Measurements from ENCODE around the gene RAI1.

Gene RAI1

DNA sequence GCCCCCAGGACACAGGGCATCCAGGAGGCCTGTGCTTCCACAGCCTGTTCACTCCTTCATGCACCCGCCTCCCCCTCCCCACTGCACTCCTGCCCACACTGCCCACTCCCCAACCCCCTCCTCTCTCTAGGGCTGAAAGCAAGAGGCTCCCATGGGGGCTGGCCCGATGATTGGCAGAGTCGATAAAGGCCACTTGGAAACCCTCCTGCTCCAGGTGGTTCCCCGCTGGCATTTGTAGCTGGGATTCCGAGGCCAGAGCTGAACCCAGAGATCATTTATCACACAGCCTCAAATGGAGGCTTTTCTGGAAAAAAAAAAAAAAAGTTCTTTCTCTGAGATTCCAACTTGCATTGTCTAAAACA lies 81.5 kb downstream of the RAI1 start:
- DNase-seq (ENCODE audit: extremely low read depth in 1 of 2, low read depth in 1 of 2) = no peak

DNA sequence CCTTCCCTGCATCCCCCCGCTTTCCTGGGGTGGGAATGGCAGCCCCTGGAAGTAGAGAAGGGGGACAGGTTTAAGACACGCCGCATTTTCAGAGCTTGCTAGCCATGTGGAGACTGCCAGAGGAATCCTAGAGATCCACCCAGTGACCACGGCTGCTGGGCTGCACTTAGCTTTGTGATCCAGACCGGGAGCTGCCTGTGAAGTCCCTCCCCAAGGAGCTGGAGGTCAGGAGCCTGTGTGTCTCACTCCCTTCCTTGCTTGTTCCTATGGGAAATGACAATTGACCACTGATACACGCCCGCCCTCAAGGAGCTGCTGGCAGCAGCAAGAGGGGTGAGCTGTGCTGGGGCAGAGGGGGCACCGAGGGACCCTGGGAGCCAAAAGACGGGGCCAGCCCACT lies 81.9 kb downstream of the RAI1 start:
- DNase-seq (ENCODE audit: extremely low read depth in 1 of 2, low read depth in 1 of 2) = no peak

DNA sequence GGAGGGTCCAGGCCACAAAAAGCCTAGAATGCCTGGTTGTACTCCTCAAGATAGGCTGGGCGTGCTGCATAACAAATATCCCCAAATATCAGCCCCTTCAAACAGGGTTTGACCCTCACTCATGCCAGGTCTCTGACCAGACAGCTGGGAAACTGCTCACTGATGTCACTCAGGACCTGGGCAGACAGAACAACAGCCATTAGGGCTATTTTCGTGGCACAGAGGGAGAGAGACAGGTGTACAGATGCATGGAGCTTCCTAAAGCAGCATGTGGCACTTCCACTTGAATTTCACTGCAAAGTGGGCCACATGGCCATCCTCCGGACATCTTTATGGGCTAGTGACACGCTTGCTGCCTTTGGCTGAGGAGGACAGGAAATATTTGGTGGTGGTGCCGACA lies 82.5 kb downstream of the RAI1 start:
- DNase-seq (ENCODE audit: extremely low read depth in 1 of 2, low read depth in 1 of 2) = no peak

DNA sequence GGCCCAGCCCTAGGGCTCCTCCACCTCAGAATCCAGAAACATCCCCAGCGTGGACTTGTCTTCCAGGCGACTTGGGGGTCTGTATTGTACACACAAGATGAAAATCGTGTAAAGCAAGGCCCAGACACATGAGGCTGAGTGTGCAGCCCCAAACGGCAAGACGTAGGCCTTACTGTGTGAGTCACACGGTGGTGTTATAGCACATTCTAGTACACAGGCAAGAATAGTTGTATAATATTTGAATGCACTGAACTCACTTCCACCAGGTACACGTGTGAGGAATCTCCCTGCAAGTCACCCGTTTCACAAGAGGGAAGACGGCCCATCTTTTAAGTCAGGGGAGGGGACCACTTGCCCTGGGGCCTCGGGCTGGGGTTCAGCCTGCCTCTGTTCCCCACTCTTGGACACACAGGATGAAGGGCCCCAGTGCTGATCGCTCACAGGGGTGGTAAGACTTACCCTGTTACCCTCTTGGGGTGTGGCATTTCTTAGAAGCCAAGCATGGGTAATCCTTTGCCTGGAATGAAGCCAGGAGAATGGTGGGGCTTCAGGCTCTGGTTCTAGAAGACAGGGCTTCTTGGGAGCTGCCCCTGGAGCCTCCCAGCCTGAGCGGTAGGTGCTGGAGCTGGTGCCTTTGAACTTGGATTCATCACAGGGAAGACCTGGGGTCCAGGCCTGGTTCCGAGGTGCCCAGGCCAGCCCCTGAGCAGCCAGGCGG lies 84.3 kb downstream of the RAI1 start:
- no peak for DNase-seq (ENCODE audit: extremely low read depth in 1 of 2, low read depth in 1 of 2)

DNA sequence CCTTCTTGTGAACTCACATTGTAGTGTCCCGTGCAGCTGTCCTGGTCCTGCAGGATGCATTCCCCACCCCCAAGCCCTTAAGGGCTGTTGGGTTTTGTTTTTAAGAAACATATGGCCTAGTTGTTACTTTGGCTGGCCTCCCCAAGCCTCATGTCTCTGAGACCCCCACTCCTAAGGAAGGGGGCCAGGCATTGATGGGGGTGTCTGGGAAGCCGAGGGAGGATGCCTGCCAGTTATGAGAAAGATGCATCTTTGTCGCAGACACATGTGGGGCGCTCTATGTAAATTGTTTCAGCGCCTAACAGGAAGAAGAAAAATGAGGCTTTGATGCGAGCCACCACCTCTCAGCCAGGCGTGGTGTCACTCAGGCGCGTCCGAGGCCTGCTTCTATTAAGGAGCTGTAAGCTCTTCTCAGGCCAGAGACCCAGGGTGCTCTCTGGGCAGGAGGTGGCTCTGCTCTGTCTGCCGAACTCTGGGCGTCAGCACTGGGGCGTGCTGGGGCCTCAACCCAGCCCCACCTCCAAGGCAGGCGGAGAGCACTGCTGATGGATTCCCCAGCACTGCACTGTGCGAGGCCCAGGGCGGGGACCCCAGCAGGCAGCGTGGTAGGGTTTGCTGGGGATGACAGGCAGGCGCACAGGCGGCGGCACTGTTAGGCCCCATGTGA lies 85.0 kb downstream of the RAI1 start:
- DNase-seq (ENCODE audit: extremely low read depth in 1 of 2, low read depth in 1 of 2) = no peak

DNA sequence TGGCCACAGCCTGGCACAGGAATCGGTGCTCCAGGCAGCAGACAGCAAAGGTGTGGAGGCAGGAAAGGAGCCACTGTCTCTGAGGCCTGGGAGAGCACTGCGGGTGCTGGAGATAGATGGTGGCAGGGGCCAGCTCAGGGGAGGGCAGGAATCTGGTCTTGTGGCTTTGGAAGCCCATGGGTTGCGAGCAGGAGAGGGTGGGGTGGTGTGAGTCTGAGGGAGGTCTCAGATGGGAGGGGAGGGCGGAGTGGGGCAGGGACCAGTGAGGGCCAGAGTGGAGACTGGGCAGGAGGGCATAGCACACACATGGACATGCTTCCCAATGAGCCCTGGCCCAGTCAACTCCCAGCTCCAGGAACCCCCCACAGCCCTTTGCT lies 85.5 kb downstream of the RAI1 start:
- DNase-seq (ENCODE audit: extremely low read depth in 1 of 2, low read depth in 1 of 2) = no peak

DNA sequence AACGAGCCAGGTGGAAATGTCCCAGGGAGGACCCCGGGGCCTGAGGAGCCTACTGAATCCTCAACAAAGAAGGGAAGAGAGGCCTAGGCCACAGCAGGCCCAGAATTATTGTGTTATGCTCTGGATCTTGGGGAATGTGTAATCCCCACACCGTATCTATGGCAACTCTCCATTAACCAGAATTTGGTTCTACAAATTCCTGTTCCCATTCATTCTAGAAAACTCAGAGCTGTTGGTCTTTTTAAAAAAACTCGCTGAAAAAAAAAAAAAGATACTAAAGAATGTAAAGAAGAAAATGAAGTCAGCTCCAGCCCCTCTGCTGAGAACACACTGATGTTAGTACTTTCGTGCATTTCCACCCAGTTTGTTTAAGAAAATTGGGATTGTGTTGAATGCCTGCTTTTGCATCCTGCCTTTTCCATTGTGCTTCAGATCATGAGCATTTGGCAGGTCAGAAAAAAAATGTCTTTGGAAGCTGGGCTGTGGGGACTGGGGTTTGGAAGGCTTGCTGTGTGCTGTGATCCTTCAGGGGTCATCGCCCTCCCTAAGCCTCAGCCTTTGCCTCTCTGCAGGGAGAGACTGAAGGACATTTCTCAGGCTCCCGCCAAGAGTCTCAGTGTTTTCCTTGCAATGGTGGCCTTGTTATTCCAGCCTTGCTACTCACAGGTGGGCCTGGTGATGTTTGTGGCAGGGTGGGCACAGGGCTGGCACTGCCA lies 86.1 kb downstream of the RAI1 start:
- no peak for DNase-seq (ENCODE audit: extremely low read depth in 1 of 2, low read depth in 1 of 2)

DNA sequence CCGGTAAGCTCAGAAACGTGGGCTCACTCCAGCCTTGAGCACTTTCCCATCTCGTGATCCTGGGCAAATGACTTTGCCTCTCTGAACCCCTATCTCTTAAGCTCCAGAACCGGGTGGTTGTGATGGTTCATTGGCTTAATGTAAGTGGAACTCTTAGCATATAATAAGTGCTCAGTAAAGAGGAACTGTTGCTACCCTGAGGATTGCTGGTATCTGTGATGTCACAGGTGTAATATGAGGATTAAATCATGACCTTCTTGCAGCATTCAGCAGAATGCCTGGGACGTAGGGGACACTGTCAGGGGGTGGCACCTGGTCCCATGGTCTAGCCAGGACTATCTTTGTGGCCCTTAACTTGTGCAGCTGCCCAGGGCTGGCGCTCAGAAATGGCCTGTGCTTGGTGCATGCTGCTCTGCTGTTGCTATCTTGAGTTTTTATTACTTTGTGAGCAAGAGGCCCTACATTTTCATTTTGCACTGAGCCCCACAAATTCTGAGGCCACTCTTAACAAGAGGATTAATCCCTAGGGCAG lies 86.7 kb downstream of the RAI1 start:
- DNase-seq (ENCODE audit: extremely low read depth in 1 of 2, low read depth in 1 of 2) = no peak

DNA sequence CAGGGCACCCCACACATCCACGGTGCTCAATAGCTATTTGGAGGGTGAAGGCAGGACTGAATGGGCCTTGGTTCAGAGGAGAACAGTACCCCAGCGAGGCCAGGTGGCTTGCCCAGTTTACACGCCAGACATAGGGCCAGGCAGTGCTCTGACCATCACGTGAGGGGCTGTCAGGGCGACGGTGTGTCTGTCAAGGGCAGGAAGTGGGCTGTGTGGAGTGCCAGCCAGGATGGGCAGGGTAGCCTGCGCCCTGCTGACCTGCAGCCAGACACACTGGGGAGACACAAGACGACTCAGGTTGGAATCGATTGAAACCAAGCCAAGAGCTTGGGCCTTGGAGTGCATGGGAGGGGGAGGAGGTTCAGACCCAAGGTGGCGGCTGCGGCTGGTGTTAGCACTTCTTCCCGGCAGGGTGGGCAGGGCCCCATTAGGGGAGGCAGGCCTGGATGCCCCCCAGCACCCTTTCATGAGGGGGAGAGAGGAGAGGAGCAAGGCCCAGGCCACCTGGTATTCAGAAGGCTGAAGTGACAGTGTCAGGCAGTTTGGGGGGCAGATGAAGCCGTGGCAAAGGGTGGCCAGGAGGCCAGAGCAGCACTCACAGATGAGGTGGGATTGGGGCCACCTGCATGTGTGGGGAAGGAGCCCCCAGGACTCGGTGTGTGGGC lies 87.3 kb downstream of the RAI1 start:
- DNase-seq (ENCODE audit: extremely low read depth in 1 of 2, low read depth in 1 of 2) = no peak

DNA sequence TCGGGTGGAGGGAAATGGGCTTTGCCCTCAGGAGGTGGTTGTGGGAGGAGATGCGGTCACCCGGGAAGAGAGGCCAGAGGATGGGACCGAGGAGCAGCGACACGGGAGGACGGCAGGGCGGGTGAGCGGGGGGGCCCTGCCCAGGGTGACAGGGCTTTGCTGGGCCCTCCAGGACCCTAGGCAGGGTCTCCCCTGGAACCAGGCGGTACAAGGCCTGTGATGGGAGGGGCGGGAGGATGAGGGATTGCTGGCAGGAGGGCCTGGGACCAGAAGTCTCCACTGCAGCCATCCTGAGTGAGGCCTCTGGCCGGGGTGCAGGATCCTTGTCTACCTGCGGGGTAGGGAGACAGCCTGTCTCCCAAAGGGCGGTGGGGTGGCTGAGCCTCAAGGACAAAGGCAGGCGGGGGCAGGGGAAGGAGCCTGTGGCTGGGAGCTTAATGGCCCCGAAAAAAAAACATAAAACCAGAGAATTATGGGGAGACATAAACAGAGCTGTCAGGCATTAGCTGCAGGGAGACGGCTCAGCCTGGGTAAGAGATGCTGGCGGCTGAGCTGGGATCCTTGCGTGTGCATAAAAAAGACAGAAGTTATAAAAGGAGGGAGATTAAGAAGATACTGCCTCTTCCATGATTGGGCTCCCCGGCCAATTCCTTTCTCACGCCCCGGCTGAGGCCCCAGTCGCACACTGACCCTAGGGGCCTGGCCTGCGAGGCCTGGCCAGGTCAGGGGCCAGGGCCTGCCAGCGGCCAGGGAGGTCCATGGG lies 88.8 kb downstream of the RAI1 start:
- DNase-seq (ENCODE audit: extremely low read depth in 1 of 2, low read depth in 1 of 2) = no peak

DNA sequence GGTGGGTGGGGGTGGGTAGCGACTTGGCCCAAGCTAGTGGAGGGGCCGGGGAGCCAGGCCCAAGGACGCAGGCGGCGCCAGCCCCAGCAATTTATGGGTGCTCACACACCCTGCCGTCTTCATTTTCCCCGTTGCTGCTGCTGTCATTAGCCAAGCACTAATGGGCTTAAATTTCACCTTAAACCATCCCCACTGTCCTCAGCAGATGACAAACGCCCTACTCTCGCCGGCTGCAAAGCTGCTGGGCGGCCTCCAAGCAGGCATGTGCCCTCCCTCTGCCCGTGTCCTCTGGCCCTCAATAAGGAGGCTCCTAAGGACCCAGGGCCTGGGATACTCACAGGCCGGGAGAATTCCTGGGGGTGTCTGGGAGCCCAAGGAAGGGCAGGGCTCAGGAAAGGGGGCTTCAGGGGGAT lies 89.4 kb downstream of the RAI1 start:
- DNase-seq (ENCODE audit: extremely low read depth in 1 of 2, low read depth in 1 of 2) = no peak

DNA sequence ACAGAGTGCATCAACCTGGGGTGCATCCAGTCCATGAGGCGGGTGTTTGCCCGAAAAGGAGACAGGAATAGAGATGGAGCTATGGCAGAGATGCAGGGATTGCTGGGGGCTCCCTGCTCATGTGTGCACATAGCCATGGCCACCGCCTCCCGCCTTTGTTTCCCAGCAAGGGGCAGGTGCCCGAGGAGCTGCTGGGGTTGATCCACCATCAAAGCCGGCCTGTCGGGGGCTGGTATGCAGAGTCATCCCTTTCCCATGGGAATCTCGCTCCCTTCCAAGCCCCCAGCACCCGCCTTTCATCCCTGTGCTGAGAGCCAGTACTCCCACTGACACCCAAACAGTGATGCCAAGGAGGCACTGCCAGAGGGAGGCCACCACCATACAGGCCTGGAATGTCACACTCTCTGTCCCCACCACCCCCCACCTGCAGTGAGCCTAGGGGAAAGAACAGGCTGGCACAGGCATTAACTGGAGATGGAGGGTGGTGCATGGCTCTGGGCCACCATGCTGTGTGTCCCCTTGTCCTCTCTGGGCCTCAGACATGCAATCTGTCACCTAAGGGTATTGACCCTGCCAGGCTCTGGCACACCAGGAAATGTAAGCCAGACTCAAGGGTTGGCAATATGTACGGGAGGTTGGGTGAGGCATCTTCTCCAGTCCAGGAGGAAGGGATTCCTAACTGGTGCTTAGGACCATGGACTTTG lies 90.4 kb downstream of the RAI1 start:
- DNase-seq (ENCODE audit: extremely low read depth in 1 of 2, low read depth in 1 of 2) = no peak

DNA sequence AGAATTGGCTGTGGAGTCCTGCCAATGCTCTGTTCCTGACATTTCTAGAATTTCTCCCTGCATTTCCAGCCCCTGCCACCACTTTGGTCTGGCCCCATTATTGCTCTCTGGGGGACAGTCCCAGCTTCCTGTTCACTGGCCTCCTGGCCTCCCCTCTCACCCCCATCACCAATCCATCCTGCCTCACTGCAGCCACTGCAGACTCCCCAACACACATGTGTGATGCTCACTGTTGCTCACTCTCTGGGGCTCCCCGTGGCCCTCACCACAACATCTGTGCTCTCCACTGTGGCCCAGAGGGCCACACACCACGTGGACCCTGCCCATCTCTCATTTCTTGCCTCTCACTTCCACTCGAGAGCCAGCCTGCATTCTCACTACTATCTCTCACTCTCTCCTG lies 91.0 kb downstream of the RAI1 start:
- DNase-seq (ENCODE audit: extremely low read depth in 1 of 2, low read depth in 1 of 2) = no peak

DNA sequence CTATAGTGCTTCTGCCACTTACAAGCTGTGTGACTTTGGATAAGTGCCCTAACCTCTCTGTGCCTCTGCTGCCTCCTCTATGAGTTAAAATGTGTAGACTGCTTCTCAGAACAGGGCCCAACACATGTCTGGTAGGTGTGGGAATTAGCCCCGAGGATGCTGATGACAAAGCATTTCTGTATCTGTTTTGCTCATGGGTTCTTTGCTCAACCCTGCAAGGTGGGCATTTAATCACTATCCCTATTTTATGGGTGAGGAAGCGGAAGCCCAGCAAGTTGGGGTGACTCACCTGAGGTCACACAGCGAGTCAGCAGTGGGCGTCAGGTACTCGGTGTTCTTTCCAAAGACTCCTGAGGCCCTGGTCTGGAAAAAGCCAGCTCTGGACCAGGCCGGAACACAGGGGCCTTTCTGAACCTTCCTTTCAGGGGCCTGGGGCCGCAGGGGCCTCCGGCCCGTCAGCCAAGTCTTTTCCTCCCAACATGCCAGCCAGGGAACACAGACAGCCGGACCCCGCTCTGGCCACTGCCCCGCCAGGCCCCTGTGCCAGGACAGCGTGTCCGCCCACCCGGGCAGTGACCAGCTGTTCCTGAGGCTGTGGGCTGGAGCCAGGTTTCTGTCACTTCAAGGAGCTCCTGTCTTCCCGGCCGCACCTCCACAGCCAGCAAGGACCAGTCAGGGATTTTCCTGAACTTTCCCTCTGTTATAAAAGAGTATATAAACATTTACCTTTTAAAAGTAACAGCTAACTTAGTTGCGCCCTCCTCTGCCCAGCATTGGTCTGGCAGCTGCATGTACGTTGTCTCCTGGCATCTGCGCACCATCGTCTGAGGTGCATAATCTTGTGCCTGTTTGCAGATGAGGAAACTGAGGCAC lies 93.0 kb downstream of the RAI1 start:
- no peak for DNase-seq (ENCODE audit: extremely low read depth in 1 of 2, low read depth in 1 of 2)

DNA sequence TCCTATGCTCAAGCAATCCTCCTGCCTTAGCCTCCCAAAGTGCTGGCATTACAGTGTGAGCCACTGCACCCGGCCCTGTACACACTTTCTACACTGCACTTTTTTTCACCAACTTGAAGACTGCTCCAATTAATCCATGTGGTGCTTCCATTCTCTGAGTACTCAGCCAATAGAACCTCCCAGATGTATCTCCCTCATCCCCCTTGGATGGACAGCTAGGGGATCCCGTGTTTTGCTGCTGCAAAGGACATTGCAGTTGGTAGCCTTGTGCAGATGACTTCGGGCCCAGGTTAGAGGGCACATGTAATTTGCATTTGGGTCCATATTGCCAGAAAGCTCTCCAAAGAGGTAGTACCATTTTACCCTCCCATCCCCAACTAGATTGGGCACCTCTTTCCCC lies 95.6 kb downstream of the RAI1 start:
- no peak for DNase-seq (ENCODE audit: extremely low read depth in 1 of 2, low read depth in 1 of 2)

DNA sequence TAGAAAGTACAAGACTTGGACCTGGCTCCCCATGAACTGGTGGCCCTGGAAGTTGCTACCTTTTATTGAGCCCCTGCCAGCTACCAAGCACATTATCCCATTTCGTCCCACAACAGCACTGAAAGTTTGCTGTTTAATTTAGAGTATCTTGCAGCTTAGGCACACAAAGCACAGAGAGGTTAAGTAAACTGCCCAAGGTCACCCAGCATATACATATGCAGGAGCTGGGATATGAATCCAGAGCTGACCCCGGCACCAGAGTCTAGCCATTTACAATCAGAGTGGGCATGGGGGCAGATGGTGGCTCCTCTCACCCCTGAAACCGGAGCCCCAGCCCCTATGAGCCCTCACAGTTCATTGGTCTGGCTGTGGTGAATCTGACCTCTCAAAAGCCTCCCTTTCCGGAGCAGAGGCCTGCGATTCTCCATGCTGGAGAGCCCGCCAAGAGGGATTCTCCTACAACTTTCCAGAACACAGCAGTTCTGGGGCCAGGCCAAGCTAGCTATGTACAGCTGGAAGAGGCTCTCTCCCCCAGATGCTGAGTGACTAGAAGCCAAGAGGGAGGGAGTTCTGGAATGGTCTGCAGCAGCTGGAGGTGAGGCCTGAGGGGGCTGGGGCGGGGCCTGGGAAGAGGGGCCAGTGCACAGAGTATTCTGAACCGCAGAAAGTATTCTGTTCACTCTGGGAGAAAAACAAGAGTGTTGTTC lies 97.2 kb downstream of the RAI1 start:
- no peak for DNase-seq (ENCODE audit: extremely low read depth in 1 of 2, low read depth in 1 of 2)

DNA sequence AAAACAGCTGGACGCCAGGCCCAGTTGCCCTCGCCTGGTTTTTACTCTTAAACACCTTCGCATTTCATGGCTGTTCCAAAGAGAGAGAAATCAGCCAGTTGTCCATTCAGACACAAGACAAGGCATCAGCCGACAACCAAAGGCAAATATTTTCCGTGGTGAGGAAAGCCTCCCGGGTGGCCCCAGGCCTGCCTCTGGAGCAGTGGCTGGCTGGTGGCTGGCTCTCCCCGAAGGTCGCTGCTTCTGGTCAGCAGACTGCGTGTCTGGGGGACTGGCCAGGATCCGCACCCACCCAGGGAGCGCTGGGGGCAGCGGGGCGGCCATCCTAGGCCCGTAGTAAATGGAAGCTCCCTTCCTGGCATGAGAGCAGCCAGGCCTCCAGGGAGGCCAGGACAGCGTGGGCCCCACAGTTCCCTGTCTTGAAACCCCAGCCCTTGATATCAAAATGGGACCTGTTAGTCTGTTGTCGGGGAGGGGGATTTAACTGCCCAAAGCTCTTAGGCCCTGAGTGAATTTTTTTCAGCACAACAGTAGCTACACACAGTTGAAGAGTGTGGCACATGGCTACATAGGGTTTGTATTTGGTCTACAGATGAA lies 97.9 kb downstream of the RAI1 start:
- no peak for DNase-seq (ENCODE audit: extremely low read depth in 1 of 2, low read depth in 1 of 2)

DNA sequence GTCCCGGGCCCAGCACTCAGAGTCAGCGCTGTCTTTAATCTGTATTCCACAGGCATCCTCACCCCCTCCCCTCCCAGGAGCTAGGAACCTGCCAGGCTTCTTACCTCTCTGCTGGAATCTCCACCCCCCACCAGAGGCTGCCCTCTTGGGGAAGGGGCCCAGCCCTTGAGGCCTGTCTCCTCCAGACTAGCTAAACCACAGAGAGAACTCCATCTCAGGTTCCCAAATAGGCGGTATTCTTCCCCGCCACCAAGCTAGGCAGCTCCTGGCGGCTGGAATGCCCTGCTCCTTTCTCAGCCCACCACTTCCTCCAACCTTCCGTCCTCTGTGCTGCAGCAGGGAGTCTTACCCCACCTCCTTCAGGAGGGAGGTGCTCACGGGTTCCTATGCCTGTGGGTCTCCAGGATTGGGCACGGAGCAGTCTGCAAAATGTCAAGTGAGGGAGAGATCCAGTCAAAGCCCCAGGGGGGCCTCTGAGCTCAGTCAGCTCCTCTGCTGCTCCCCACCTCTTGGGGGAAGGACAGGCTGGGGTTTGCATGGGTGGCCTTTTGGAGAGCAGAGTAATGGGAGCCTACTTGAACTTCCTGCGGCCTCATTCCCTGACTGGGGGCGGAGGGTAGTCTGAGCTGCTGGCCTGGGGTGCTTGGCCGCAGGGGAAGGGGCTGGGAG lies 99.8 kb downstream of the RAI1 start:
- no peak for DNase-seq (ENCODE audit: extremely low read depth in 1 of 2, low read depth in 1 of 2)

All from stimulated activated CD8-positive, alpha-beta memory T cell treated with anti-CD3 and anti-CD28 coated beads, Interleukin-7, amount 100 ng/mL, for 48 hours (primary cell).